Mucosa of stomach (tissue), 1 donor: ENCODE data around the gene INPPL1.
A peak's percentile ranks its signal among the peaks of the same experiment; 100 is the strongest.
"Not testable (repeated sequence)": the region's sequence is repeated elsewhere in the genome, so short reads cannot be mapped to it uniquely, and the experiment has no call there.

Experiments used
- H3K27me3 ChIP-seq: one replicate; pipeline ENCODE4 v1.7.0; 2013; ENCODE audit warnings: mild to moderate bottlenecking, low read length; ENCODE audit not compliant: control insufficient read depth, insufficient read depth
- H3K36me3 ChIP-seq: one replicate; pipeline ENCODE4 v1.7.0; 2013; ENCODE audit warnings: low read length; ENCODE audit not compliant: control insufficient read depth, insufficient read depth
- H3K4me1 ChIP-seq: one replicate; pipeline ENCODE4 v1.7.0; 2013; ENCODE audit warnings: mild to moderate bottlenecking, low read length; ENCODE audit not compliant: control insufficient read depth, insufficient read depth
- H3K4me3 ChIP-seq: one replicate; pipeline ENCODE4 v1.7.0; 2013; ENCODE audit warnings: low read length
- H3K9ac ChIP-seq: one replicate; pipeline ENCODE4 v1.7.0; 2013; ENCODE audit warnings: mild to moderate bottlenecking, low read length, moderate library complexity
- H3K9me3 ChIP-seq: one replicate; pipeline ENCODE4 v1.7.0; 2013; ENCODE audit warnings: mild to moderate bottlenecking, low read length, moderate library complexity; ENCODE audit not compliant: control insufficient read depth
- donor health status: Pancreatic carcinoma.

The INPPL1 gene, protein sequence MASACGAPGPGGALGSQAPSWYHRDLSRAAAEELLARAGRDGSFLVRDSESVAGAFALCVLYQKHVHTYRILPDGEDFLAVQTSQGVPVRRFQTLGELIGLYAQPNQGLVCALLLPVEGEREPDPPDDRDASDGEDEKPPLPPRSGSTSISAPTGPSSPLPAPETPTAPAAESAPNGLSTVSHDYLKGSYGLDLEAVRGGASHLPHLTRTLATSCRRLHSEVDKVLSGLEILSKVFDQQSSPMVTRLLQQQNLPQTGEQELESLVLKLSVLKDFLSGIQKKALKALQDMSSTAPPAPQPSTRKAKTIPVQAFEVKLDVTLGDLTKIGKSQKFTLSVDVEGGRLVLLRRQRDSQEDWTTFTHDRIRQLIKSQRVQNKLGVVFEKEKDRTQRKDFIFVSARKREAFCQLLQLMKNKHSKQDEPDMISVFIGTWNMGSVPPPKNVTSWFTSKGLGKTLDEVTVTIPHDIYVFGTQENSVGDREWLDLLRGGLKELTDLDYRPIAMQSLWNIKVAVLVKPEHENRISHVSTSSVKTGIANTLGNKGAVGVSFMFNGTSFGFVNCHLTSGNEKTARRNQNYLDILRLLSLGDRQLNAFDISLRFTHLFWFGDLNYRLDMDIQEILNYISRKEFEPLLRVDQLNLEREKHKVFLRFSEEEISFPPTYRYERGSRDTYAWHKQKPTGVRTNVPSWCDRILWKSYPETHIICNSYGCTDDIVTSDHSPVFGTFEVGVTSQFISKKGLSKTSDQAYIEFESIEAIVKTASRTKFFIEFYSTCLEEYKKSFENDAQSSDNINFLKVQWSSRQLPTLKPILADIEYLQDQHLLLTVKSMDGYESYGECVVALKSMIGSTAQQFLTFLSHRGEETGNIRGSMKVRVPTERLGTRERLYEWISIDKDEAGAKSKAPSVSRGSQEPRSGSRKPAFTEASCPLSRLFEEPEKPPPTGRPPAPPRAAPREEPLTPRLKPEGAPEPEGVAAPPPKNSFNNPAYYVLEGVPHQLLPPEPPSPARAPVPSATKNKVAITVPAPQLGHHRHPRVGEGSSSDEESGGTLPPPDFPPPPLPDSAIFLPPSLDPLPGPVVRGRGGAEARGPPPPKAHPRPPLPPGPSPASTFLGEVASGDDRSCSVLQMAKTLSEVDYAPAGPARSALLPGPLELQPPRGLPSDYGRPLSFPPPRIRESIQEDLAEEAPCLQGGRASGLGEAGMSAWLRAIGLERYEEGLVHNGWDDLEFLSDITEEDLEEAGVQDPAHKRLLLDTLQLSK

DNA sequence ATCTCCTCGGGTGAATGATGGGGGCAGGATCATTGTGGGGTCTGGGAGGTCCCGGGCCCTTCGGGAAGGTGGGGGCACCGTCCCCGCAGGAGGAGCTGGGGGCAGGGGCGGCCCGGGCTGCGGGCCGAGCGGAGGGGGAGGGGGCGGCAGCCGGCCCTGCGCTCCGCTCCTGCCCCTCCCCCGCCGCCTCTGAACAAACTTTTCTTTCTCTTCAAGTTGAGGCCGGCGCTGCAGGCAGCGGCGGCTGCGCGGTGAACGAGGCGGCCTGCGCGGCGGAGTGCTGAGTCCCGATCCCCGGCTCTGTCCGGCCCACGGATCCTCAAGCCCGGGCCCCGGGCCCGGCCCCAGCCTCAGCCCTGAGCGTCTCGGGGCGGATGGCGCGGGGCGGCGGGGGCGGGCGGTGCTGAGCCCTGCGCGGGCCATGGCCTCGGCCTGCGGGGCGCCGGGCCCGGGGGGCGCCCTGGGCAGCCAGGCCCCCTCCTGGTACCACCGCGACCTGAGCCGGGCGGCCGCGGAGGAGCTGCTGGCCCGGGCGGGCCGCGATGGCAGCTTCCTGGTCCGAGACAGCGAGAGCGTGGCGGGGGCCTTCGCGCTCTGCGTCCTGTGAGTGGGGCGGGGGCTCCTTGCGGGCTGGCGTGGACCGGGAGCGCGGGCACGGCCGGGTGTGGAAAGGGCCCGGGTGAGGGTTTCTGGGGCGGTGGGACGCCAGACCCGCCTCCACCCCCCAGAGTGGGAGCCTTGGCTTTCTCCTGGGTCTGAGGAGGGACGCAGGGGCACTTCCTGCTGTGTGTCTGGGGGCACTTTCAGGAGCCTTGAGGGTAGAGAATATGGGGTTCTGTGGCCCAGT lies at the start of gene INPPL1:
TSS of gene INPPL1 (plus strand) at position 204 of the 847 bp plus-strand sequence. CDS start at position 422, 218 bp downstream.
- peaks cover 19% of the 10 kb centered on the region for H3K4me1 ChIP-seq

GRCh38 chr11:72177656-72178055 lies 46.9 kb upstream of the INPPL1 start:
- H3K4me1 ChIP-seq: peaks cover 5% of the 10 kb centered on the region
- H3K27me3 ChIP-seq: peaks cover 8% of the 10 kb centered on the region
- no peaks in the 10 kb centered on the region for H3K9me3 ChIP-seq
- no peak overlapping the region for H3K4me3 ChIP-seq
- H3K36me3 ChIP-seq: no peaks in the 10 kb centered on the region
- H3K9ac ChIP-seq: no peak overlapping the region

More for the DNA sequence above, at the start of gene INPPL1:
- H3K36me3 ChIP-seq: peaks cover 4% of the 10 kb centered on the region
- no peaks in the 10 kb centered on the region for H3K27me3 ChIP-seq
- H3K9ac ChIP-seq: peak within 1 kb of the TSS; percentile 81
- H3K4me3 ChIP-seq: peak within 1 kb of the TSS; percentile 46
- no peaks in the 10 kb centered on the region for H3K9me3 ChIP-seq

DNA sequence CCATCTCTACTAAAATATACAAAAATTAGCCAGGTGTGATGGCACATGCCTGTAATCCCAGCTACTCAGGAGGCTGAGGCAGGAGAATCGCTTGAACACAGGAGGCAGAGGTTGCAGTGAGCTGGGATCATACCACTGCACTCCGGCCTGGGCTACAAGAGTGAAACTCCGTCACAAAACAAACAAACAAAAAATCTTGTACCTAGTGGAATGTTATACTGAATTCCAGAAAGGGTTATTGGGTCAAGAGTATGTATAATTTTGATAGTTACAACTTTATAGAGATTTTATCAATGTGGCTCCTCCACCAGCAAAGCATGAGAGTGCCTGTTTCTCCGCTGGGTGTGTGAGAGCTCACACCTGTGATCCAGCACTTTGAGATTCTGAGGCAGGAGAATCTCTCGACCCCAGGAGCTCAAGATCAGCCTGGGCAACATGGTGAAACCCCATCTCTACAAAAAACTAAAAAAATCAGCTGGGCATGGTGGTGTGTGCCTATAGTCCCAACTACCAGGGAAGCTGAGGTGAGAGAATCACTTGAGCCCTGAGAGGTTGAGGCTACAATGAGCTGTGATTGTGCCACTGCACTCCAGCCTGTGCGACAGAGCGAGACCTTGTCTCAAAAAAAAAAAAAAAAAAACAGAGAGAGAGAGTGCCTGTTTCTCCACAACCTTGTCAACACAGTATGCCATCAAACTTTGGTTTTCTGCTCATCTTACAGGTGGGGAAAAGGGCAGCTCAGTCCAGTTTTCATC lies 45.3 kb upstream of the INPPL1 start:
- Histone ChIP-seq H3K9me3 (no peaks in the 10 kb centered on the region), H3K4me3 (no peak overlapping the region), H3K27me3 (peaks cover 8% of the 10 kb centered on the region), H3K36me3 (no peaks in the 10 kb centered on the region), H3K4me1 (peaks cover 5% of the 10 kb centered on the region), H3K9ac (no peak overlapping the region)

DNA sequence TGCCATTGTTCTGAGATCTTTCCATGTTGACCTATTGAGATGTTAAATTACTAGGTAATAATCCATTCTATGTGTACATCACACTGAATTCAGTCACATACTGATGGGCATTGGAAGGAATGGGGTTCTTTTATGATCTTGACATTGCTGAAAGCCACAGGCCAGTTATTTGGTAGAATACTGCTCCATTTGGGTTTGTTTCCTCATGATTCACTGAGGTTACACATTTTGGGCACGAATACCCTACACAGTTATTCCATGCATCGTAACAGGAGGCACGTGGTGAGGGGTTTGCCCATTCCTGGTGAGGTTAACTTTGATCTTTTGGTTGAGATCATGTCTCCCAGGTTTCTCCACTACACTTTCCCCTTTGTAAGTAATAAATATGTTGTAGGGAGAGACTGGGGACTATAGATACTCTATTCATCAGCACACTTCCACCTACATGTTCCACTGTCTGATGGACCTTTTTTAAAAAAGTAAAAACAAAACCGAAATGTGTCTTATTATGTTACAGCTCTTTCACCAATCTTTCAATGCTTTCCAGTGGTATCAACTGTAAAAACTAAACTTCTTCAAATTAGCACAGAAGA lies 44.7 kb upstream of the INPPL1 start:
- H3K36me3 ChIP-seq: no peaks in the 10 kb centered on the region
- no peak overlapping the region for H3K9ac ChIP-seq
- H3K9me3 ChIP-seq: no peaks in the 10 kb centered on the region
- no peaks in the 10 kb centered on the region for H3K4me1 ChIP-seq
- no peak overlapping the region for H3K4me3 ChIP-seq
- H3K27me3 ChIP-seq: peaks cover 8% of the 10 kb centered on the region

DNA sequence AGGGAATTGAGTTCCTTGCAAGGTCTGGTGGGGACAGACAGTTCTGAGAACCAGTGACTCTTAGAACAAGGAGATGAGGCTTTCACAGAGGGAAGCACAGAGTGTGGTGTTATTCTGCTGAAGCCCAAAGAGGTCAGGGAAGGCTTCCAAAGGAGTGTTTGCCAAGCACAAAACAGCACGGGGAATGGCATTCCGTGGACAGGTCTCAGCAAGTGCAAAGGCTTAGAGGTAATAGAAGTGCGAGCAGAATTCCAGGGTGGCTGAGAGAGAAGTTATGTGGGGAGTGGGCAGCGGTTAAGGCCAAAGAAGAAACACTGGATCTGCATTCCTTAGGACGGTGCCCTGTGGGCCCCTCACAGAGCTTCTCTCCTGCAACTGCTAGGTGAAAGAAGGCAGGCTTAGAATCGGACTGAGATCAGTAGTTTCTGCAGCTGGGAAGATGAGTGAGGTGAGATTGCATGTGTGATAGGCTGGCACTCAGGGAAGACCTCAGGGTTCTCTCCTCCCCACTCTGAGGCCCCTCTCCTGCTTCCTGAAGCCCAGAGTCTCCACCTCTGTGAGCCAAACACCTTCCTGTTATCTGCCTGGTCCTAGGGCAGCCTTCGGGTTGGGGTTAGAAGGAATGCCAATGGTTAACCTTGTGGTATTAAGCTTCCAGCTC lies 43.5 kb upstream of the INPPL1 start:
- not testable (repeated sequence) for H3K27me3 ChIP-seq, H3K36me3 ChIP-seq, H3K9ac ChIP-seq, H3K9me3 ChIP-seq, H3K4me1 ChIP-seq, H3K4me3 ChIP-seq

- H3K9me3 ChIP-seq, H3K4me1 ChIP-seq, H3K27me3 ChIP-seq, H3K36me3 ChIP-seq, H3K4me3 ChIP-seq, H3K9ac ChIP-seq: not testable (repeated sequence)
Measured at GRCh38 chr11:72181553-72181958, 43.0 kb upstream of the INPPL1 start.

GRCh38 chr11:72188267-72188666 lies 36.3 kb upstream of the INPPL1 start:
- Histone ChIP-seq H3K4me3 (no peak overlapping the region), H3K9ac (no peak overlapping the region), H3K36me3 (no peaks in the 10 kb centered on the region), H3K9me3 (no peaks in the 10 kb centered on the region), H3K4me1 (no peaks in the 10 kb centered on the region), H3K27me3 (no peaks in the 10 kb centered on the region)

DNA sequence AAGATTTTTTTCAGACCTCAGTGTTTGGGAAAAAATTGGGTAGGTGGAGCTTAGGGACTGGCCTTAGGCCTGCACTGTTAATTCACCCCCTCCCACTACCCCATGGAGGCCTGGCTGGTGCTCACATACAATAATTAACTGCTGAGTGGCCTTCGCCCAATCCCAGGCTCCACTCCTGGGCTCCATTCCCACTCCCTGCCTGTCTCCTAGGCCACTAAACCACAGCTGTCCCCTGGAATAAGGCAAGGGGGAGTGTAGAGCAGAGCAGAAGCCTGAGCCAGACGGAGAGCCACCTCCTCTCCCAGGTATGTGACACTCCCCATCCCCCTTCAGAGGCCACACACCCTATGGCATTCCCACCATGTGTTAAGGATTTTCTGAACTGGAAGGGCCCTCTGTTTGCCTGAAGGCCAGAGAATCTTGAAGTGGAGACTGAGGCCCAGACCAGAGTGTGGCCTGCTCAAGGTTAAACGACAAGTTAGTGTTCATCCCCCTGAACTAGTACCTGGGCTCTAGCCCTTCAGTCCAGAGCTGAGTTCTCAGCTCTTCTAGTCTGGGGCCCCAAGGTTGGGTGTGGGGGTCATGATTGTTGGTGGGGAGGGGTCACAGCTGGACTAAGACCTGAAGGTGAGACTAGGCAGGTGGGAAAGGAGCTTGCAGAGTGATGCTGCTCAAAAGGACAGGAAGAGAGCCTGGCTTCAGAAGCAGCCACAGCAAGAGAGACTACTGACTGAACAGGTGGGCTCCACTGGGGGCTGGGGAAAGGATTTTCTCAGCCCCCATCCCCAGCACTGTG lies 34.9 kb upstream of the INPPL1 start:
- no peaks in the 10 kb centered on the region for H3K27me3 ChIP-seq
- H3K4me1 ChIP-seq: no peaks in the 10 kb centered on the region
- no peak overlapping the region for H3K9ac ChIP-seq
- no peaks in the 10 kb centered on the region for H3K9me3 ChIP-seq
- no peaks in the 10 kb centered on the region for H3K36me3 ChIP-seq
- no peak overlapping the region for H3K4me3 ChIP-seq

- Histone ChIP-seq H3K4me3 (no peak overlapping the region), H3K4me1 (no peaks in the 10 kb centered on the region), H3K36me3 (no peaks in the 10 kb centered on the region), H3K9me3 (no peaks in the 10 kb centered on the region), H3K27me3 (no peaks in the 10 kb centered on the region), H3K9ac (no peak overlapping the region)
Measured at GRCh38 chr11:72190631-72191071, 33.9 kb upstream of the INPPL1 start.
